GM08714 (cell line): ENCODE measurements around the gene SLC25A47.
"Not testable (repeated sequence)": the region's sequence is repeated elsewhere in the genome, so short reads cannot be mapped to it uniquely, and the experiment has no call there.

Experiments used
- H3K4me3 ChIP-seq: fragments of 200-500 bp; sonication (Bioruptor generic); 2 replicates; pipeline ENCODE4 v1.5.1; 2014; ENCODE audit warnings: mild to moderate bottlenecking, low read length, inconsistent platforms
- ZNF274 ChIP-seq: IDR thresholded peaks from 2 replicates; pipeline ENCODE4 v1.6.1; 2012; ENCODE audit warnings: mild to moderate bottlenecking, low read depth, low read length

Gene SLC25A47

GRCh38 chr14:100336618-100337530, 13.7 kb downstream of the SLC25A47 start:
- TF ChIP-seq ZNF274, result no peak
- H3K4me3 ChIP-seq, result no peak overlapping the region

- TF ChIP-seq ZNF274, result no peak
- H3K4me3 ChIP-seq, result no peak overlapping the region
Measured at GRCh38 chr14:100339766-100340422, 16.8 kb downstream of the SLC25A47 start.

DNA sequence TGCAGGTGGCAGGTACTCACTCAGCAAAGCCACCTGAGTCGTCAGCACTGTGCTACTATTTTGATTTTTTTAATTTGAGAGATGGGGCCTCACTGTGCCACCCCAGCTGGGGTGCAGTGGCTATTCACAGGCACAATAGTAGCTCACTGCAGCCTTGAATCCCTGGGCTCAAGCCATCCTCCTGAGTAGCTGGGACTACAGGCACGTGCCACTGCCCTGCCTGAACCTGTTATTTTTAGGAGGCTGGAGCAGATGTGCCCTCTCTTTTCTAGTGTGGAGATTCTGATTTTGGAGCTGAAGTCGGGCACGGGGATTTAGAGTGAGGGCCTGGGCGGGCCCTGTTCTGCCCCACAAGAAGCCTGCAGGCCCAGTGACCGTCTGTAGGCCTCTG, 17.3 kb downstream of the SLC25A47 start:
- TF ChIP-seq ZNF274, result no peak
- H3K4me3 ChIP-seq, result no peak overlapping the region

DNA sequence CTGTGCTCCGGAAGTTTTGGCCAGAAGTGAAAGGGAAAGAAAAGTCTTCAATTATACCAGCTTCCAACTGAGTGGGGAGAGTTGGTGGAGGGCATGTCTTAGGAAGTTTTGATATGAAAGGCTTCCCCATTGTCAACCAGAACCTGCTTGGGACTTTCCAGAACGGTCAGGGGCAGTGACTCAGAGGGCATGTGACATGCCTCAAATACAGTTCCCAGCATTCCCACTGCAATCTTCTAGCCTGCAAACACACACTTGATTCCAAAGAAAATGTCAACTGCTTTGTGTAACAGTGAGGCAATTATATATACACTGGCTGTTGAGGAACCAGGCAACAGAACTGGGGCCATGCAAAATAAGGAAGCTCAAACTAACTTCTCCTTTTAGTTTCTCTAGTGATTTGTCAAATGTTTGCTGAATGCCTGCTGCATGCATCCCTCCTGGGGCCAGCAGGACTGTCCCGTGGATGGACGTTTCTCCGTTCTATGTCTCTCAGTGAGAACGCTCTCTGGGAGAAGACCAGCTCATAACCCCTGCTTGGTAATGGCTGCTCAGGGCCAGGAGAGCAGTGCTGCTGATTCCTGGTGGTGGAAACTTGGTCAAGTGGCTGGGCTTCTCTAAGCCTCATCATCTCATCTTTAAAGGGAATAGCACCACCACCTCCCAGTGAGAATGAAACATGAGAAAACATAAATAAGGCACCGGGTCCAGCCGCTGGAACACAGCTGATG, 18.3 kb downstream of the SLC25A47 start:
- TF ChIP-seq ZNF274, result no peak
- H3K4me3 ChIP-seq, result no peak overlapping the region

- no peak overlapping the region for H3K4me3 ChIP-seq
- no peak for TF ChIP-seq ZNF274
Measured at GRCh38 chr14:100342195-100342594, 19.1 kb downstream of the SLC25A47 start.

- H3K4me3 ChIP-seq, result not testable (repeated sequence)
Measured at GRCh38 chr14:100342826-100343225, 19.7 kb downstream of the SLC25A47 start.

DNA sequence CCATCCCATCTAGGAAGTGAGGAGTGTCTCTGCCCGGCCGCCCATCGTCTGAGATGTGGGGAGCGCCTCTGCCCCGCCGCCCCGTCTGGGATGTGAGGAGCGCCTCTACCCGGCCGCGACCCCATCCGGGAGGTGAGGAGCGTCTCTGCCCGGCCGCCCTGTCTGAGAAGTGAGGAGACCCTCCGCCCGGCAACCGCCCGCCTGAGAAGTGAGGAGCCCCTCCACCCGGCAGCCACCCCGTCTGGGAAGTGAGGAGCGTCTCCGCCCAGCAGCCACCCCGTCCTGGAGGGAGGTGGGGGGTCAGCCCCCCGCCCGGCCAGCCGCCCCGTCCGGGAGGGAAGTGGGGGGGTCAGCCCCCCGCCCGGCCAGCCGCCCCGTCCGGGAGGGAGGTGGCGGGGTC, 21.5 kb downstream of the SLC25A47 start:
- not testable (repeated sequence) for H3K4me3 ChIP-seq

GRCh38 chr14:100345711-100346110, 22.6 kb downstream of the SLC25A47 start:
- no peak overlapping the region for H3K4me3 ChIP-seq
- TF ChIP-seq ZNF274, result no peak

- no peak for TF ChIP-seq ZNF274
- H3K4me3 ChIP-seq, result no peak overlapping the region
Measured at GRCh38 chr14:100346306-100347091, 23.4 kb downstream of the SLC25A47 start.

DNA sequence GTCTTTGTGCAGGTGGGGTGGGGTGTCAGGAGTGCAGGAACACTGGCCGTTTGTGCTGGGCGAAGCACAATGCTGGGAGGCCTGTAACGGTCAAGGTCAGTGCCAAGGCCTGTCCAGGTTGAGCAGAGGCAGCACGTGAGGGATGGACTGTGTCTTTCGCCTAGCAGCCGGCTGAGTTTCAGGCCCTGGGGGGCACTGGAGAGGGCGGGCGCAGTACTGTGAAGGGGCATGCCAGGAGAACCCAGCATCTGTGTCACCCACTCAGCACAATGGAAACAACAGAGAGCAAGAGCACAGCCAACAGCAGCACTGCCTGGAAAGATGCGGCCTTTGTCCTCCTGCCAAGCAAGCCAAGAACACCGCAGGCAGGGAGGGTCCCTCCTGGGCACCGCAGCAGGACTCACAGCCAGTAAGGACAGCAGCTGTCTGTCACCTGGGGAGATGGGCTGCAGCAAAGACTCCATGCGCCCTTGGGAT, 25.2 kb downstream of the SLC25A47 start:
- no peak overlapping the region for H3K4me3 ChIP-seq
- TF ChIP-seq ZNF274, result no peak

DNA sequence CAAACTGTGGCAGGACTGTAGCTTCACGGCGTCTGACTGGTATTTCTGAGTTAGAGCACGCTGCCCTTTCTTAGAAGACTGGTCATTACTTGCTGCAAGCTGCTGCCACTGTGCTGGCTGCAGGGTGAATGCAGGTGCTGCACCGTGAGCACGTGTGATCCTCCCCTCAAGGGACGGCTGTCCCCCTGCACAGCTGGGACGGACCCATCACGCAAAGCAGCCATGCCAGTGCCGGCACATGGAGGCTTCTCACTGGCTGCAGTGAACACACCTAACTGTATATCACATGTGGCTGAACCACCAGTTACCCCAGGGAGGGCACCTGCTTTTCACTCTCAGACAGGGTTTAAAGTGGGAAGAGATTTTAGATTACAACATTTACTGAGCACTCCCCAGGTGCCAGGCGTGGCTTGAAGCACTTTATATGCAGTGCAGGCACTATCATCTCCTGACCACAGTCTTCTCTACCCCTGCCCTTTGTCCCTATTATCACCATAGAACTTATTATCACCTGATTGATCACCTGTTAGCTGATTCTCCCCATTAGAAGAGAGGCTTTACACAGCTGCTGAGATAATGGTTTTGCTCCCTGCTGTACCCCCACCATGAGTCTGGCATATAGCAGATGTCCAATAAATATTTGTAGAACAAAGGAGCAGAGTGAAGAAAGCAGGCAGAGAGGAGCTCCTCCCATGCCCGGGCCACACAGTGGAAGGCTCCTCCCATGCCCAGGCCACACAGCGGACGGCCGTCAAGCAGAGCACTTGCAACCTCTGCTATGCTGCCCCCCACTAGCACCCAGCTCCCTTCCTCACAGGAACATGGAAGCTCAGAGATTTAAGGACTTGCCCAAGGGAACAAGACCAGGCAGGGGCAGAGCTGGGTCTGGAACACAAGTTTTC, 25.9 kb downstream of the SLC25A47 start:
- no peak for TF ChIP-seq ZNF274
- H3K4me3 ChIP-seq, result no peak overlapping the region

DNA sequence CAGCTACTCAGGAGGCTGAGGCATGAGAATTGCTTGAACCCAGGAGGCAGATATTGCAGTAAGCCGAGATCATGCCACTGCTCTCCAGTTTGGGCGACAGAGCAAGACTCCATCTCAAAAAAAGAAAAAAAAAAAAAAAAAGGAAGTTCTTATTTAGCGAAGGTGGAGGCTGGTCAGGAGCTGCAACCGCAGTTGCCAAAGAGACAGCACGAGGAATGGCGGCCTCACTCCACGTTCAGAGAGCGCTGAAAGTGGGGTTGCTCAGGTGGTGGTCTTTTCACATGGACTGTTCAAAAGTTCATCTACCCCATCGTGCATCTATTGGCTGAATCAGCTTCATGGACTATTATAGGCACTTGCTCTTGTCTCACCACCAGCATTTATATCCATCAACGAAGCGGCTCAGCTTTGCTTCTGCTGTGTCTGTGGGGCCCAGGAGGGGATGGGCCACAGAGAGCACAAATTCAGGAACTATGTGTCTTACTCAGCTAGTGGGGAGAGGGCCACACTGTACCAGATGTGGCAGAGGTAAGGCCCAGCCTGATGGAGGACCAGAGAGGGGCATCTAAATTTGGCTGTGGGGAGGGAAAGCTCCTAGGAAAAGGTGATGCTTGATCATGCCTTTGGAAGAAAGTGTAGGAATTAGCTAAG, 27.3 kb downstream of the SLC25A47 start:
- no peak overlapping the region for H3K4me3 ChIP-seq
- TF ChIP-seq ZNF274, result no peak
